COLO829 (cell line): ENCODE results near the gene CD55.
"Not testable (repeated sequence)": the region's sequence is repeated elsewhere in the genome, so short reads cannot be mapped to it uniquely, and the experiment has no call there.

Source experiments
- DNase-seq: peaks from one replicate; pipeline ENCODE4 v3.0.0; 2012; ENCODE audit warnings: low spot score

Gene CD55

GRCh38 chr1:207305489-207305873, 16.0 kb upstream of the CD55 start:
- DNase-seq, result no peak

DNA sequence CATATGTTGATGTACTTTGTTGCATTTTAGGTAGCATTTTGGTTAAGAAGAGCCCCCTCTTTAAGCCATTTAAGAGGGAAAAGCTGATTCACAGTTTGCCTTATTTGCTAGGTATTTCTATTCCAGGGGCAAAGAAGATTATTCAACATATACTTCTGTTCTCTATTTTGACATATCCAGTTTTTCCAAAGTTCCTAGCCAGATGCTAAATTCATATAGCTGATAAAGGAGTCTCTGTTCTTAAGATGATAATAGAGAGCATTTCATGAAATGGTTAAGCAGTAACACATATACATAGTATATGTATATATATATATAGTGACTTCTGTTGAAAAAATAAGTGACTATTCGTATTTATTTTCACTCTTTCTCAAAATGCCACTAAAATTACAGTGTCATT, 15.5 kb upstream of the CD55 start:
- DNase-seq, result no peak

GRCh38 chr1:207306603-207307002, 14.9 kb upstream of the CD55 start:
- DNase-seq, result no peak

DNA sequence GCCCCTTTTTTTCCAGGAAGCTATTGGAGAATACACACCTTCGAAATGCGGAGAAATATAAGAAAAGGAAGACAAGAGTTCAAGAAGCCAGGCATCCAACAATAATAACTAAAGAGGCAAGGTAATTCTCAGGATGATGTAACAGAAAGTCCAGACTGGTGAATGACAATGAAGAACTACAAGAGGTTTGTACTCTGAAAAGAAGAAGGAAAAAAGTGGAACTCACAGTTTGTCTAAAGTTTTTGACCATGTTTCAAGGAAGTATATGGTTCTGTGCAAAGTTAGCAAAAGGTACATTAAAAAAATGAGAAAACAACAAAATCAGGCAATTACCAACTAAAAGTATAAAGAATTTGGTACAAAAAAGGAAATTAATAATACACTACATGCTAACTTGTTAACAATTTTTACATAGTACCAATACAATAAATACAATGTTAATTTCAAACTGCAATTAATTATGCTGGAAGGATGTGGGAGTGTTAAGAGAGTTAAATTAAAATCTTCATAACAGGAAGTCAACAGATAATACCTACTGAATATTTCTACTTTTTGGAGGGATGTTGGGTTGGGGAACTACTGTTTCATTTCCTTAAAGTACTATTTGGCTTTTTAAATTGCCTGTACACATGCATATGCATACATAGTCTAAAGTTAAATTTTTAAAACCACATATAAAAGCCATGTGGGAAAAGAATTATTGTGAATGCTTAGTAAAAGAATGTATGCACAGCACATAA, 12.9 kb upstream of the CD55 start:
- DNase-seq, result no peak

- DNase-seq, result peak; percentile 83
Measured at GRCh38 chr1:207309745-207310273, 11.7 kb upstream of the CD55 start.

- no peak for DNase-seq
Measured at GRCh38 chr1:207311888-207312603, 9.4 kb upstream of the CD55 start.

GRCh38 chr1:207312604-207312920, 8.9 kb upstream of the CD55 start:
- DNase-seq, result no peak

DNA sequence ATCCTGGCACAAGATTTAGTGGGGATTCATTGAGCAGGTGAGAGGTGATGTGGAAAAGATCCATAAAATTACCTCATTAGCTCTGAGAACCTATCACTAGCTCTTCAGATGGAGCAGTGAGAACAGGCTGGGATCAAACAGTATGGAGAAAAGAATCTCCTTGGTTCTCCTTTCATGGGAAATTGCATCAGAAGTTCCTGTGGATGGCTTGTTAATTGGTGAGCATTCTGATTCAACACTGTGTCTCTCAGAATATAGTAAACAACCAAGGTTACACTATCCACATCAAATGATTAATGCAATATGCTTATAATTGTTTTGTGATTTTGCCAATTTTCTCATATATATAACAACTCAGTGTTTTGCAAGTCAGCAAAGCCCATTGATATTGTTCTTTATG, 8.3 kb upstream of the CD55 start:
- no peak for DNase-seq

DNA sequence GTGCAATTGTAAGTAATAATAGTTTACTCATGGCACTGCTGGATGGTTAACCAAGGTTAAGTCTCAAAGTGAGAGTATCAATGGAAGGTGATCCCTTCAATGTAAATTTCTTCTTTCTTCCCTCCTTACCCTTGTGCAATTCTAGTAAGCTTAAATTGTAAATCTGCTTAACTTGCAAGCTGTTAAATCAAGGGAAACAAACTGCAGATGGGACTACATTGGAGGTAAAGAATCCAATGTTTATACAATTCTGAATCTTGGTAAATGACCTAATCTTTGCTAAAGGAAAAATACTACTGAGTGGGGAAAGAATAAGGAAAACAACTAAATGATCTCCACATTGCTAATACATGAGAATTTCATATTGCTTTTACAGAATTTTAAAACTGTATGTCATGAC, 6.7 kb upstream of the CD55 start:
- DNase-seq, result no peak

GRCh38 chr1:207315435-207315834, 6.0 kb upstream of the CD55 start:
- no peak for DNase-seq

GRCh38 chr1:207316141-207316540, 5.3 kb upstream of the CD55 start:
- DNase-seq, result no peak

- DNase-seq, result no peak
Measured at GRCh38 chr1:207316622-207317391, 4.7 kb upstream of the CD55 start.

GRCh38 chr1:207317561-207317960, 3.9 kb upstream of the CD55 start:
- DNase-seq, result no peak

- no peak for DNase-seq
Measured at GRCh38 chr1:207318072-207318619, 3.3 kb upstream of the CD55 start.

DNA sequence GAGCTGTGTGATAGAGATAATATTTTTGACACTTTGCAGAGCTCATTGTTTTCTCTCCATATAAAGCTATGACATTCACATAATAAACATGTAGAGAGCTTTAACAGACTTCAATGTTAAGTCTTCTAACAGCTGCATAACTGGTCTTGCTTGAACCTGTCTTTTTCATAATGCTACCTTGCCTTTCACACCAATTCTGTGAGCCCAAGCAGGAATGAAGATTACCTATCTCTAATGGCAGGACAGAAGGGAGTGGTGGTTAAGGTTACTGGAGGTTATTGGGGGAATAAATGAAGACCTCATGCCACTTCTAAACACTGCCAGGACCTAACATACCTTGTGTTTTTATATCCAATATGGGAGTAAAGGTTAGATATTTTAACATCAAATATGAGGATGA, 2.3 kb upstream of the CD55 start:
- no peak for DNase-seq

DNA sequence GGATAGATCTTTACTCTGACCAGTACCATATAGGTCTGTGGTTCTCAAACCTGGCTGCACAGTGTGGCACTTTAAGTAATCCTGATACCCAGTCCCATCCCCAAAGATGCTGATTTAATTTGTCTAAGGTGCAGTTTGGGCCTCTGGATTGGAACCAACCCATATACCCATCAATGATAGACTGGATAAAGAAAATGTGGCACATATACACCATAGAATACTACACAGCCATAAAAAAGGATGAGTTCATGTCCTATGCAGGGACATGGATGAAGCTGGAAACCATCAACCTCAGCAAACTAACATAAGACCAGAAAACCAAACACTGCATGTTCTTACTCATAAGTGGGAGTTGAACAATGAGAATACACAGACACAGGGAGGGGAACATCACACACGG, 1.4 kb upstream of the CD55 start:
- not testable (repeated sequence) for DNase-seq

- DNase-seq, result no peak
Measured at GRCh38 chr1:207321790-207322645, 540 bp downstream of the CD55 start.

DNA sequence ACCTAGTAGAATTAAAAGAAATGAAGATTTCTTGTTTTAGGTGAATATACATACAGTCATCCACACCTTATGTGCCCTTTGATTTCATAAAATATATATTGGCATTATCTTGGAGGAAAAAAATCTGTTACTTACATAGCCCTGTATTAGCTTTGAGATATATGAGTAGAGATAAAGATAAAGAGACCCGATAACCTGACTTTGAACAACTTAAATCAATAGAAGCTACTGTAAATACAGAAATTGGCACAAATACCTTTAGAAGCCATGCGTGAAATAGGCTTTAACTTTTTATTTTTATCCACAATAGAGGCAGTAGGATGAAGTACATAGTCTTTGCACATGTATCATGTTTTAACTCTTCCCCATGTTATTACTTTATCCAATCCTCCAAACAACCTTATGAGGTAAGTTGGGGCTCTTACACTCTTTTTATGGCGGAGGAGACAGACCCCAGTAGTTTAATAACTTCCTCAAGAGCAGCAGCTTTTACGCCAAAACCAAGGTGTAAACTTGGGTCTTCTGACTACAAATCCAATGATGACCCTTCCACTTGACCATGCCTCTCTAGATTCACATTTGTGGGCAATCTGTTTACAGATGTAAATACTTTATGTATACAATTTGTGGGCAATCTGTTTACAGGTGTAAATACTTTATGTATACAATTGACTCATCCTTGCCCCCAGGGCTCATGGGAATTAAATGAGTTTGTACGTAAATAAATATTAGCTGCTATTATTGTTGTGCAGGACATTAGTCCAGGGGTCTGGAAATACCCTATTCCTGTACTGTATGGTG, 2.1 kb downstream of the CD55 start:
- no peak for DNase-seq

DNA sequence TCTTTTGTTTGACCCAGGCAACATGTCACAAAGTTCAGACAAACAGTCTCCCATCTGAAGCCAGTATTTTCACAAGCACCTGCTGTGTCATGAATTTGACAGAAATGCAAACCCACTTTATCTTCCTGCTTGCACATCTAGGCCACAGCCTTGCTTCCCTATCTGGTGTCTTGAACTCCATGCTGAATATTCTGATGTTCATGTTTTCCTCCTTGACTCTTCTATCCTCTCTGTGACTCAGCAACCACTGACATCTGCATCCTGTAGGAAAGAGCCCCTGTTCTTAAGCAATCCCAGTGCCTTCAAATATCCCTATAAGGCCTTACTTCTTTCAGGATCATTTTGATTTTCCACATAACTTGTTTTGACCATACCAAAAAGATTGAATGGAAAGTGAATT, 6.5 kb downstream of the CD55 start:
- DNase-seq, result no peak

DNA sequence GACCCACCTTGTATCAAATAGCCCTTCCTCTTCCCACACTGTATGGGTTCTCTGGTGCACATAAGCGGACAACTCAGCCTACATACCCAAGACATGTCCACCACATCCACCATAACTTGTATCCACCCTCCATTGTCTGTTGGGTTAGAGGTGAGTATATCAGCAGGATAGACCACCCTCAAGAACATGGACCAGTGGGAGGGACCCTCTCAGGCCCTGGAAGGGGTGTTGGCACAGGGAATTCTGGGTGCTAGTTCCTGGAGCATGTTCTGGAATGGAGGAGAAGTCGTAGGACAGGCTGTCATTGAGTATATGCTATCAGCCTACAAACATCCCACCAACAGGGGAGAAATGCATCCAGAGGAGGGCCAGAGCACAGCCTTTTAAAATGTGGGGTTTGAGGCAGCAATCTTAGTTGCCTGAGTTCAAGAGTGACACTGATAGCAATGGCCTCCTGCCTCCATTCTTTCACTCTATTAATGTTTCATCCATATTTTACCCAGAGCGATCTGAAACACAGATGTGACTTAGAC, 7.5 kb downstream of the CD55 start:
- DNase-seq, result no peak

DNA sequence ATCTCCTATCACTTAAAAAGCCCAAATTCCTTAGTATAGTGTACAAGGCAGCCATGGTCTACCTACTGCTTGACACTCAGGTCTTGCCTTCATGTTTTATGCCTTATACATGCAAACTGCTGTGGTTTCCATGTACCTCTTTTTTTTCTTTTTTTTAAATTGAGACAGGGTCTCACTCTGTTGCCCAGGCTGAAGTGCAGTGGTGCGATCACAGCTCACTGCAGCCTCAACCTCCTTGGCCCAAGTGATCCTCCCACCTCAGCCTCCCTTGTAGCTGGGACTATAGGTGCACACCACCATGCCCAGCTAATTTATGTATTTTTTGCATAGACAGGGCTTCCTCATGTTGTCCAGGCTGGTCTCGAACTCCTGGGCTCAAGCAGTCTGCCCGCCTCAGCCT, 8.0 kb downstream of the CD55 start:
- no peak for DNase-seq
